GM19328 (cell line): ENCODE measurements around the gene CXorf38.
"Not testable (repeated sequence)": the region's sequence is repeated elsewhere in the genome, so short reads cannot be mapped to it uniquely, and the experiment has no call there.

Experiments
- ATAC-seq: cut with Tn5 transposase; IDR thresholded peaks from one replicate; pipeline ENCODE4 v1.9.1; 2021; ENCODE audit warnings: mild to moderate bottlenecking, moderate library complexity; ENCODE audit not compliant: unreplicated experiment

The CXorf38 gene

DNA sequence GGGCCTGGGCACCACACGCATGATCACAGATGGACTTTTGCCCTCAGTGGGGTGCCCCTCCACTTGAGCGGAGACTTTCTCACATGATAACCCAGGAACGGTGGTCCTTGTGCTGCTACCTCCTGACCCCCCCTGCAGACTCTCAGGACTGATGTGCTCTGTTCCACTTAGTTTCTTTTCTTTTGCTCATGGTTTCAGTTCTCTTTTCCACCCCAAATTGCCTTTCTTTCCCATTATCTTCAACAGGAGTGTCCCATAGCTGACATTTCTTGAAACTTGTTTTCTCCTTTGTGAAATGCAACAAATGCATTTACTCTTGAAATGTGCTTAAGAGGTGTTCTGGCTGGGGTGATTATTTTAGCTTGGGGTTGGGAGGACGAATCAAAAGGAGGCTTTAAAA is 15.2 kb downstream of the CXorf38 start:
- ATAC-seq: no peak

DNA sequence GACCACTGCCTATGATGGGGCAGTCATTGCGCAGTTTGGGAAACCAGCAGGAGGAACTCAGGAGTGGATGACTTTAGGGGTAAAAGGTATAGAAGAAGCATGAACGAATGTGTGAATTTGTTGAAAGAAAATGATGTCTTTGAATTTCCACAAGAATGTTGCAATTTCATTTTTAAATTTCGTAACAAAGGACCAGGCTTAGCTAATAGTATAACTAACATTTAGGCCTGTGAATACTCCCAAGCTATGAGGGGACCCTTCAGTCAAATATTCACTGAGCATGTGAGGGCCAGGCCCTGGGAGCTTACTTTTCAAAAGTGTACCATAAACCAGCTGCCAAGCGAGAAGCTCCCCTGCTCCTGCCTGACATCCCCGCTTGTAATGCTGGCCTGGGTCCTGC is 18.9 kb downstream of the CXorf38 start:
- ATAC-seq: no peak

DNA sequence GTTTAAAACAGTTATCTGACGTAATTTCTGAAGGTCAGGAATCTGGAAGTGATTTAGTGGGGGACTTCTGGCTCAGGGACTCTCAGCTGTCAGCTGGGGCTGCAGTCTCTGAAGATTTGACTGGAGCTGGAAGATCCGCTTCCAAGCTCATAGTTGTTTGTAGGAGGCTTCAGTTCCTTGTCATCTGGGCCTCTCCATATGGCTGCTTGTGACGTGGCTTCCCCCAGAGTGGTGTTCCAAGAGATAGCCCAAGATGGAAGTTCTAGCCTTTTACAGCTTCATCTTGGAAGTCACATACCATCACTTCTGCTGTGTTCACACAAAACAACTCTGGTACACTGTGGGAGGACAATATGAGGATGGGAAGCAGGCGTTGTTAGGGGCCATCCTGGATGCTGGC is 22.1 kb downstream of the CXorf38 start:
- ATAC-seq: no peak

DNA sequence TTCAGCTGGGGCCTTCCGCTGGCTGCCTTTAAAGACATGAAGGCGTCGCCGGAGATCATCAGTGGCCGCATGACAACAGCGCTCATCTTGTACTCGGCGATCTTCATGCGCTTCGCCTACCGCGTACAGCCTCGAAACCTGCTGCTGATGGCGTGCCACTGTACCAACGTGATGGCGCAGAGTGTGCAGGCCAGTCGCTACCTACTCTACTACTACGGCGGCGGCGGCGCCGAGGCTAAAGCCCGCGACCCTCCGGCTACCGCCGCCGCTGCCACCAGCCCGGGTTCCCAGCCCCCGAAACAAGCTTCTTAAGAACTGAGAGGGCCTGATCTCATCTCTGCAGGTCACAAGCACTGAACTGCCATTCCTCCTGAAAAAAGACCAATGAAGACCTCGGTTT is 23.7 kb downstream of the CXorf38 start:
- no peak for ATAC-seq

DNA sequence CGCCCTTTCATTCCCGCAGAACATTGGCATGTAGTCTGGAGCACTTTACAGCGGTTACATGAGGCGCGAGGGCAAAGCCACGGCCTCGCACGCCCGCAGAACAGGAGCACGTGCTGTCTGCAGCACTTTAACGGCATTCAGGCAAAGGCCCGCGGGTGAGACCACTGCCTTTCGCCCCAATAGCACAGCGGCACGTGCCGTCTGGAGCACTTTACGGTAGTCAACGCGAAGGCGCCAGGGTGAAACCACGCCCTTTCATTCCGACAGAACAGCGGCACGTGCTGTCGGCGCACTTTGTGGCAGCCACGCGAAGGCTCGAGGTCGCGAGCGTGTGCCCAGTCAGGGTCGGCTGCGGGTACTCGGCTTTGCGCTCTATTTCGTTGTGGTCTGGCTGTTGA is 24.2 kb downstream of the CXorf38 start, which contains the start of gene MPC1L:
TSS of gene MPC1L (plus strand) at position 290 of the 398 bp plus-strand sequence. CDS start 138 bp downstream, outside the sequence.
- no peak for ATAC-seq

DNA sequence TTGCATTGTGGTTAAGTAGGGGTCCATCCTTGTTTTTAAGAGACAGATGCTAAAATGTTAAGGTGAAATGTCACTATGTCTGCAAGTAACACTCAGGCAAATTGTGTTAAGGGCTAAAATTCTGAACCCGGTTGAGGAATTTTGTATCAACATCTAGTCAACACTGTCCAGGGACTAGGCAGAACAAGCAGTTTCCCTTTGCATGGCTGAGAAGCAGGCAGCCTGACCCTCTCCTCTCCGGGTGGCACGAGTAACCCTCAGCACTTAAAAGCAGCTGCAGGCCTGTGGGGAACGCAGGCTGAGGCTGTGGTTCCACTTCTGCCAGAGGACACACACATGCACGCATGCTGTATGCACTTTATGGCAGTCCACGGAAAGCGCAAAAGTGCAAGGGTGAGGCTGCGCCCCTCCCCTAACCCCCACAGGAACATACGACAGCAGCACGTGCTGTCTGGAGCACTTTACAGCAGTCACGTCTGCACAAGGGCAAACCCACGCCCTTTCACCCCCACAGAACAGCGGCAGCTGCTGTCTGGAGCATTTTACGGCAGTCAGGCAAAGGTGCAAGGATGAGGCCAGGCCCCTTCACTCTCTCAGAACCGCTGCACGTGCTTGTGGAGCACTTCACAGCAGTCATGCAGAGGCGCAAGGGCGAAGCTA is 24.8 kb downstream of the CXorf38 start:
- ATAC-seq: no peak

DNA sequence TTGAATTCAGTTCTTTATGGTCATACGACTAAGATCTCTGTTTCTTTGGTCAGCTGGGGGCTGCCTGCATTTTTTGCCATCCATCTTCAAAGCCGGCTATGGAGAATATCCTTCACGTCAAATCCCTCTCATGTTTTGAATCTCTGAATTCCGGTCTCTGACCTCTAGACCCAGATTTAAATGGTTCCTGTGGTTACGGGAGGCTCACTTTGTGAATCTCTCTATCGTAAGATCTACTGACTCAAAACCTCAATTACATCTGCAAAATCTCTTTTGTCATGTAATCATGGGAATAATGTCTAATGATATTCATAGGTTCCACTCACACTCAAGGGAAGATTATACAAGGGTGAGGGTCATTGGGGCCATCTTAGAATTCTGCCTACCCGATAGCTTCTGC is 29.8 kb downstream of the CXorf38 start:
- ATAC-seq: no peak

DNA sequence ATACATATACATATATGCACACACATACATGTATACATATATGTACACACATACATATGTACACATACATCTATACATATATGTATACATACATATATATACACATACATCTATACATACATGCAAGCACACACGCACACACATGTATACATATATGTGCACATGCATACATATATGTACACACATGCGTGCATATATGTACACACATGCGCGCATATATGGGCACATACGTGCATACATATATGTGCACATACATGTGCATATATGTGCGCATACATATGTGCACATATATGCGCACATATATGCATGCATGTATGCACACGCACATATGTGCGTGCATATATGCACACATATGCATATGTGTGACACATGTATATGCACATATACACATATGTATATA is 31.4 kb downstream of the CXorf38 start:
- ATAC-seq: no peak

DNA sequence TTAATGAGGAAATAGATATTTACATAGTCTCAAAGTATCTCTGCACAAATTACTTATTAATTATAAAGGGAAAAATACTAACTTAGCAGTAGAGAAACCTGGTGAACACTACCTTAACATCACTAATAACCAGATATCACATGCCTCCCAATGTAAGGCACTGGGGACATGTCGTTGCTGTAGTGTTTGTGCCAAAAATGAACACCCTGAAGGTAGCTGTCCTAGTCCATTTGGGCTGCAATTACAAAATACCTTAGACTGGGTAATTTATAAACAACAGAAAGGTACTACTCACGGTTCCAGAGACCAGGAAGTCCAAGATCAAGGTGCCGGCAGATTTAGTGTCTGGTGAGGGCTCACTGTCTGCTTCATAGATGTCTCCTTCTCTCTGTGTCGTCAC is 34.9 kb downstream of the CXorf38 start:
- ATAC-seq: no peak

DNA sequence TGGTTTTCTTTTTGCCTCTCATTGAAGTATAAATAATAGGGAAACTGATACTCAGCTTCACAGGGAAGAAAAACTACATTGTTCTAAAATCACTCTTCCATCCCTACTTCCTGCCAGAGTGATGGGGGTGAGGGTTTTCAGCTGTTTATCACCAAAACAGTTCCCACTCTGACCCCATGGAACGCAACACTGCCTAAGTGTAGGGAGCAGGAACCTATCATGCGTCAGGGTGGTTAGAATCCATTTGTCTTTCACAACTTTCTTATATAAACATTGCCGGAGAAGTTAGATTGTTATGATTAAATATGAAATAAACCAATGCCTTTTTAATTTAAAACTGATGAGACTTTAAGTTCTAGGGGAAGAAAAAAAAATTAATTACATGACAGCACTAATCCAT is 40.0 kb downstream of the CXorf38 start:
- ATAC-seq: no peak

DNA sequence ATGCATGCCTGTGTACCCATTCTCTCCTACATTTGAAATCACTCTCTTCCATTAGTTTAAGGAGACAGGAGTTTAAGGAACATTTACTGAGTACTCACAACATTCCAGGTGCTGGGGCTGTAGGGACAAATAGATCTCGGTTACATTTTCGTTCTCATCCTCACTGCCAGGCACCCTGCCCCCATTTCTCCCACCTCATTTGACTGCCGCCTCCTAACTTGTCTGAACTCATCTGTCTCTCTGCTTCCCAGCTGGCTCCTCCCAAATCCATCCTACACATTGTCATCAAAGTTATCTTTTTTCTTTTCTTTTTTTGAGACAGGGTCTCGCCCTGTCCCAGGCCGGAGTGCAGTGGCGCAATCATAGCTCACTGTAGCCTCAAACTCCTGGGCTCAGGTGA is 43.9 kb downstream of the CXorf38 start:
- no peak for ATAC-seq

DNA sequence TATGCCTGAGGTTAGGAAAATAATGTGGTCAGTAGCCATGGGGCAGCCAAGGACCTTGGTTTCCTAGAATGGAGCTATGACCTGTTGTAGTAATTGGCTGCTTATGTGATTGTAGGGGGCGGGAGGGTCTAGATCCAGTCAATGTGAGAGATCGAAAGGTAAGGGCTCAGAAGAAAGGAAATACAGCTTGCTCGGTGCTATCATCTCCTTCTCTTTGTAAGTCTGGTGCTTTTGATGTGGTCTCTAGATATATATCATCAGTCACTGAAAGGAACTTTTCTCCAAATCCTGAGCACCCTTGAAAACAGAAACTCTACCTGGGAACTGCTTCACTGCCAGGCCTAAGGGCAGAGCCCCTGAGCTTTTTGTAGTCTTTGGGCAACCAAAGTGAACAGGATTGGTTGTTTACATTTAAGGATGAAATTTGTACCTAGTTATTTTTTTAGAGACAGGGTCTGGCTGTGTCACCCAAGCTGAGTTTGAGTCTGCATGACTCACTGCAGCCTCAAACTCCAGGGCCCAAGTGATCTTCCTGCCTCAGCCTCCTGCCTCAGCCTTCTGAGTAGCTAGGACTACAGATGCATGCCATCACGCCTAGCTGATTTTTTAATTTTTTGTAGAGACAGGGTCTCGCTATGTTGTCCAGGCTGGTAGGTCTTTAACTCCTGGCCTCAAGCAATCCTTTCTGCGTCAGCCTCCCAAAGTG is 57.6 kb downstream of the CXorf38 start:
- ATAC-seq: not testable (repeated sequence)

DNA sequence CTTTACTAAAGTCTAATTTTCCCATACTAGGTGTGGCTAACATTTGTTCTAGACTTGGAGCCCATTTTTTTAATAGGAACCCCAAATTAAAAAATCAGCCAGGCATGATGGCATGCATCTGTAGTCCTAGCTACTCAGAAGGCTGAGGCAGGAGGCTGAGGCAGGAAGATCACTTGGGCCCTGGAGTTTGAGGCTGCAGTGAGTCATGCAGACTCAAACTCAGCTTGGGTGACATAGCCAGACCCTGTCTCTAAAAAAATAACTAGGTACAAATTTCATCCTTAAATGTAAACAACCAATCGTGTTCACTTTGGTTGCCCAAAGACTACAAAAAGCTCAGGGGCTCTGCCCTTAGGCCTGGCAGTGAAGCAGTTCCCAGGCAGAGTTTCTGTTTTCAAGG is 59.7 kb downstream of the CXorf38 start:
- ATAC-seq: not testable (repeated sequence)

DNA sequence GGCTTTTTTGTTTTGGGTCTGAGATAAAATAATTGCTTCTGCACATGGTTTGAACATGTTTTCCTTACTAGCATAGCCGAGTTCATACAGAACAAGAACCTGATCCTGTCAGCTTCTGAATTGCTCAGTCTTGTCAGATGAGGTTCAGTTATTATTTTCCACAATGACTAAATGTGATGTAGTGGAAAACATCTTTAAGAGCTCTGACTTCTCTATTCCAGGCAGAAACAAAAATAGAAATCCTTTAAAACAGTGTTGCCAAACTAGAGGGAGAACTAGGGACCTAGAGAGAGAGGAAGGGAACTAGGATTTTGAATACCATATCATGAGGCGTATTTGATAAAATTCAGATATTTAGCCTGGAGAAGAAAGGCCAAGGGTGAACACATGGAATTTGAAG is 64.5 kb downstream of the CXorf38 start:
- no peak for ATAC-seq

DNA sequence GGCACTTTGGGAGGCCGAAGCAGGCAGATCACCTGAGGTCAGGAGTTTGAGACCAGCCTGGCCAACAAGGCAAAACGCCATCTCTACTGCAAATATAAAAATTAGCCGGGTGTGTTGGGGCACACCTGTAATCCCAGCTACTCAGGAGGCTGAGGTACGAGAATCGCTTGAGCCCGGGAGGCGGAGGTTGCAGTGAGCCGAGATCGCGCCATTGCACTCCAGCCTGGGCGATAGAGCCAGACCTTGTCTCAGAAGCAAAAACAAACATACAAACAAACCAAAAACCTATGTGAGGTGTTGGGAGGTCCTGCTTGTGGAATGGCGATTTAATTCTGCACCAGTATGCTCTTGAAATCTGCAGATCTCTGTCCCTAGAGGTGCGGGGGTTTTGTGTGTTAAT is 65.2 kb downstream of the CXorf38 start:
- ATAC-seq: not testable (repeated sequence)

DNA sequence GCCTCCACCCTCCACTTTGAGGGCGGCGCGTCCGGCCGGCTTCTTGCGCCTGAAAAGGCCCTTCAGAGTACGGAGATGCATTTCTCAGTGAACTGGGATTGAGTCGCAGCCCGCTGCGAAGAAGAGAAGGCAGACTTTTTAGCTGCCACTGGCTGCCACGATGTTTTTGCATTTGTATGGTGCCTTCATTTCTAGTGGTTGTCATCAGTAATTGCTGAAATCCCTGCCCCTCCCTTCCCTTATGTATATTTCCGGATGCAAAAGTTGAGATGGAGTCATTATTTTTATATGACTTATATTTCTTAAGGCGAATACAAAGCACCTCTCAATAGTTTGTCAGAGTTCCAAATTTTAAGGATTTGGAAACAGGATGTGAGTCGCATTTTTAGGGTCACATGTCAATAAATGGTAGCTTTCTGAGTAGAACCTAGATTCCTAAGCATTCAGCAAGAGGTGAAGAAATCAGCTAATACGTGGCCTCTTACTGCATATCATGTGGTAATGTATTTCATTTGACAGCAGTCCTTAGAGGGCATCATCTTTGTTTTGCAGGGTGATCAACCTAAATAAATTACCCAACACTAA is 65.9 kb downstream of the CXorf38 start:
- no peak for ATAC-seq

DNA sequence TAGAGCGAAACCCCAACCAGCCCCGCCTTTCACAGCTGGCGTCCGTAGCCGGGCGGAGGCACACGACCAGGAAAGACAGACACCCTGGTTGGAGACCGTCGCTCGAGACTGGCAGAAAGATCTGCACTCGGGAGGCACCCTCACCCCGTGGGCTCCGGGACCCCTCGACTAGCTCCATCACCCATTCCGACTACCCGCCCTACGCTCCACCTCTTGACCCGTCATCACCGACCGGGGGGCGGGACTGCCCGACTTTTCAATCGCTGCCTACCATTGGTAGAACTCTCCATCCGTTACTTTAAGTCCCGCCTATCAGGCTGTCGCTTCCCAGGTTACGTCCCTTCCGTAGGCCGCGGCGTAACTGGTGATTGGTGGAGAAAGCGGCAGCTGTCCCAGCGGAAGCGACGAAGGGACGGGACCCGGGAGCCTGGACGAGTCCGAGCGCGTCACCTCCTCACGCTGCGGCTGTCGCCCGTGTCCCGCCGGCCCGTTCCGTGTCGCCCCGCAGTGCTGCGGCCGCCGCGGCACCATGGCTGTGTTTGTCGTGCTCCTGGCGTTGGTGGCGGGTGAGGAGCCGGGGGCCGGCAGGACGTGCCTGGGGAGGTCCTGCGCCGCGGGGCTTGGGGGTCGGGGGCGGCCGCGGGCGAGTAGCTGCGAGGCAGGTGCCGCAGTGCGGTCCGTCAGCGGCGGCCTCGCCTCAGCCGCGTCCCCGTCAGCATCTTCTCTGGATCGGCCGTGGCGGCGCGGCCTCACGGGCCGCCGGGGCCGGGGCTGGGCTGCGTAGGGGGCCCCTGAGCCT is 66.6 kb downstream of the CXorf38 start, which contains the start of gene ATP6AP2:
TSS of gene ATP6AP2 (plus strand) at position 434 of the 799 bp plus-strand sequence. CDS start at position 530, 96 bp downstream.
- peak; percentile 93 for ATAC-seq

DNA sequence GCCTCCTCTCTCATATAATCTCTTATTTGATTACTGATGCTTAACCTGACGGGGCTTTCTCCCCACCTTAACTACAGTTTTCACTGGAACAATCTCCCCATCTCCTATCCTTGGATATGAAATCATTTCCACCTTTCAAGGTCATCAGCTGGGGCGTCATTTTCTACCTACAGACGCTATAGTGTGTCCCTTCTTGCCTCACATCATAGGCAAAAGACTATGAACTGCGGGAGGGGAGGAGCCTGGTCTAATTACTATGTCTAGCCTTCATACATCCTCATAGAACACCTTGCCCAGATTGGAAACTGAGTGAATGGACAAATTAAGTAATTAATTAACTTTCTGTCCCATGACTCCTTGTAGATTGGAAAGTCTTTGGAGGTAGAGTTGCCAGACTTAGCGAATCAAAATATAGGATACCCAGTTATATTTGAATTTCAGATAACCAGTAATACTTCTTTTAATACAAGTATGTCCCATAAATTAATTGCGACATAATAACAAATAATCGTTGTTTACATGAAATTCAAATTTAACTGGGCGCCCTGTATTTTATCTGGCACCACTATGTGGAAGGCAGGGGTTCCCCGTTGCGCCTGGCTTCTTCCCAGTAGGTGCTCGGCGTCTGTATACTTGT is 67.3 kb downstream of the CXorf38 start:
- ATAC-seq: peak; percentile 39

DNA sequence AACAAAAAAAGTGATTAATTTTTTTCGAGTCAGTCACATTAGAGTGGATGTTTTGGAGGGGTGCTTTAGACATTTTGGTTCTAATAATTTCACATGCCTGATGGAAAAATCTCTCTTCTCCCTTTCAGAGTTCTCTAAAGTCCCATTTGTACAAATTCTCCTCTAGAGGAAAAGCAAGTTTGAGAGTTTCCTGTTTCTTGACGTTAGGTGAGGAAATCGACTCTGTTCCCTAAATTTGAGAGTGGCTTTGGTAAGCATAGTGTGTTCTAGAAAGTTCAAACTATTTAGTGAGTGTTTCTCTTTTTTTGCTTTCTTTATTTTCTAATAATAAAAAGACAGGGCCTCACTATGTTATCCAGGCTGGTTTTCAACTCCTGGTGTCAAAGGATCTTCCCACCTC is 68.2 kb downstream of the CXorf38 start:
- ATAC-seq: no peak

DNA sequence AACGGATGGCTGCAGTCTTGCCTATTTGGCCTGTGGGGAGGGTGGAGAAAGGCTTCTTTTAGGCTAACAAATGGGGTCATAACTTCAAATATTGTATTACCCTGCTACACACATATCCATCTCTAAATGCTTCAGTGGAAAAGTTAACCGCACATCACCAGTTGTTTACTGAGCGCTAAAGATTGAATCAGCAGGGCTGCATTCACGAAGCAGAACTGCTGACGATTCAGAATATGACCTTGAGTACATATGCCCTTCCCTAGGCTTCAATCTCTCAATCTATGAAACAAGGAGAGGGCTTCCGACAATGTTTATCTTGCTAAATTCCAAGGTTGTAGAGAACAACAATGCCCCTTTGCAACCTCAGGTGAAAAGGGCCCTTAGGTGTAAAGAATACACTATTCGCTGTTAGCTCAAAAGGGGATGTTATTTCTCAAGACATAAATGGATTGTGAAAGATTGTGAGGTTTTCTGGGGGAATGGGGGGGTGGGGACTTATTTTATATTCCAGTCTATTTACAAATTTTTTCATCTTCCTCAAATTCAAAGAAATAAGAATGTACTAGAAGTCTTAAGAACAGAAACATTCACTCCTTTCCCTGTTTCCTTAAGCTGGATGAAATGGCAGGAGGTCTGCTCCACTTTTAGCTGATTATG is 69.2 kb downstream of the CXorf38 start:
- ATAC-seq: no peak
